ENCODE data around the gene MOXD1.

Gene MOXD1

GRCh38 chr6:132404736-132405135, 3.5 kb upstream of the MOXD1 start:
- H3K79me2 ChIP-seq (ENCODE audit: insufficient read depth, low read depth): no peaks in the 10 kb centered on the region
- no peaks in the 10 kb centered on the region for H4K20me1 ChIP-seq (ENCODE audit: insufficient read depth)
- no peaks in the 10 kb centered on the region for H3K36me3 ChIP-seq (ENCODE audit: insufficient read depth)
- H3K27me3 ChIP-seq (ENCODE audit: insufficient read depth, low read depth): no peaks in the 10 kb centered on the region
- H2AFZ ChIP-seq (ENCODE audit: low read depth): no peak overlapping the region
- H3K4me1 ChIP-seq (ENCODE audit: low read depth, poor library complexity, severe bottlenecking): no peaks in the 10 kb centered on the region
- no peak overlapping the region for H3K27ac ChIP-seq
- TF ChIP-seq CTCF (conservative IDR thresholded peaks at IDR 0.05; ENCODE audit: low read depth, low read length): no peak
- no peak overlapping the region for H3K4me2 ChIP-seq
- H3K4me3 ChIP-seq (IDR thresholded peaks at IDR 0.05; ENCODE audit: insufficient read depth, low read depth, low read length): no peak overlapping the region
- H3K9ac ChIP-seq: no peak overlapping the region

DNA sequence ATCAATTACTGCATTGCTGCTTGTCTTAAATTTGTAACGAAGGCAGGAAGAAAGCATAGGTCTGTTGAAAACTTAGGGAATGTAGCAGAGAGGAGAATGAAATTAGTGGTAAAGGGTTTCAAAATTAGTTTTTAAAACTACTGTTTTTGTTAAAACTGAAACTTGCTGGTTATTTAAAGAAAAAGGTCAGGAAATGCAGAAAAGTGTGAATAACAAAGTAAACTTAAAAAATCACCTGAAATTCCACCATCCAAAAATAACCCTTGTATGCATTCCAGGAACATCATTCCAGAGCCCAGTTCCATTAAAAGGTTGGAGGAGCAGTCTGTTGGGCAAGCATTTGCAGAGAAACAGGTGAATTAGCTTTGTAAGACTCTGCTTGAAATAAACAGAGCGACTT, 3.1 kb upstream of the MOXD1 start:
- H4K20me1 ChIP-seq (ENCODE audit: insufficient read depth): no peaks in the 10 kb centered on the region
- H3K4me3 ChIP-seq (IDR thresholded peaks at IDR 0.05; ENCODE audit: insufficient read depth, low read depth, low read length): no peak overlapping the region
- H3K79me2 ChIP-seq (ENCODE audit: insufficient read depth, low read depth): no peaks in the 10 kb centered on the region
- no peak overlapping the region for H3K27ac ChIP-seq
- H3K36me3 ChIP-seq (ENCODE audit: insufficient read depth): no peaks in the 10 kb centered on the region
- no peaks in the 10 kb centered on the region for H3K27me3 ChIP-seq (ENCODE audit: insufficient read depth, low read depth)
- TF ChIP-seq CTCF (conservative IDR thresholded peaks at IDR 0.05; ENCODE audit: low read depth, low read length): no peak
- H3K9ac ChIP-seq: no peak overlapping the region
- H3K4me1 ChIP-seq (ENCODE audit: low read depth, poor library complexity, severe bottlenecking): no peaks in the 10 kb centered on the region
- H3K4me2 ChIP-seq: no peak overlapping the region
- no peak overlapping the region for H2AFZ ChIP-seq (ENCODE audit: low read depth)

GRCh38 chr6:132401618-132402285, 477 bp upstream of the MOXD1 start:
- no peaks in the 10 kb centered on the region for H3K27me3 ChIP-seq (ENCODE audit: insufficient read depth, low read depth)
- H3K79me2 ChIP-seq (ENCODE audit: insufficient read depth, low read depth): no peaks in the 10 kb centered on the region
- no peaks in the 10 kb centered on the region for H4K20me1 ChIP-seq (ENCODE audit: insufficient read depth)
- H3K9ac ChIP-seq: no peak overlapping the region
- no peaks in the 10 kb centered on the region for H3K4me1 ChIP-seq (ENCODE audit: low read depth, poor library complexity, severe bottlenecking)
- no peaks in the 10 kb centered on the region for H3K36me3 ChIP-seq (ENCODE audit: insufficient read depth)
- no peak for TF ChIP-seq CTCF (conservative IDR thresholded peaks at IDR 0.05; ENCODE audit: low read depth, low read length)
- H3K4me3 ChIP-seq (IDR thresholded peaks at IDR 0.05; ENCODE audit: insufficient read depth, low read depth, low read length): no peak overlapping the region
- H3K4me2 ChIP-seq: no peak overlapping the region
- no peak overlapping the region for H3K27ac ChIP-seq
- peak overlapping the region; percentile 64 for H2AFZ ChIP-seq (ENCODE audit: low read depth)

DNA sequence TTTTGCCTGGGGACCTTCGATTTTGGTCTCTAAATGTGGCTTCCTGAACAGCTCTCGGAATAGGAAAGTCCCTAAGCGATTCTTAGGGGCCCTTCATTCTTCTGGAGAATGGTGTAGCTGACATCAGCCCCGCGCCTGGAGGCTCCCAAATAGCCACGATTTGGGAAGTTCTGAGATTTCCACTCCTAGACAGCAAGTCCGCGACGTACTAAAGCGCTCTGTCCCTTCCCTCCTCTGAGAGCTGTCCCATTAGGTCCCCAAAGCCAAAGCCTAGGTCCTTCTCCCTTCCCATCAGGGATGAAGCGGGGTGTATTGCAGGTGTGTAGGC, 756 bp downstream of the MOXD1 start:
- no peaks in the 10 kb centered on the region for H3K27me3 ChIP-seq (ENCODE audit: insufficient read depth, low read depth)
- no peak overlapping the region for H3K27ac ChIP-seq
- no peak overlapping the region for H2AFZ ChIP-seq (ENCODE audit: low read depth)
- no peaks in the 10 kb centered on the region for H3K4me1 ChIP-seq (ENCODE audit: low read depth, poor library complexity, severe bottlenecking)
- H3K36me3 ChIP-seq (ENCODE audit: insufficient read depth): no peaks in the 10 kb centered on the region
- H3K79me2 ChIP-seq (ENCODE audit: insufficient read depth, low read depth): no peaks in the 10 kb centered on the region
- no peak for TF ChIP-seq CTCF (conservative IDR thresholded peaks at IDR 0.05; ENCODE audit: low read depth, low read length)
- no peak overlapping the region for H3K4me2 ChIP-seq
- no peak overlapping the region for H3K9ac ChIP-seq
- no peaks in the 10 kb centered on the region for H4K20me1 ChIP-seq (ENCODE audit: insufficient read depth)
- no peak overlapping the region for H3K4me3 ChIP-seq (IDR thresholded peaks at IDR 0.05; ENCODE audit: insufficient read depth, low read depth, low read length)
